NCI-H1694 treated with DMSO at 0.1 percent for 48 hours (cell line): Measurements from ENCODE around the gene TRPM8.

ENCODE experiments used
- DNase-seq: peaks from one replicate; lab custom pipeline; 2025; lab: John Stamatoyannopoulos, UW

TRPM8 gene

DNA sequence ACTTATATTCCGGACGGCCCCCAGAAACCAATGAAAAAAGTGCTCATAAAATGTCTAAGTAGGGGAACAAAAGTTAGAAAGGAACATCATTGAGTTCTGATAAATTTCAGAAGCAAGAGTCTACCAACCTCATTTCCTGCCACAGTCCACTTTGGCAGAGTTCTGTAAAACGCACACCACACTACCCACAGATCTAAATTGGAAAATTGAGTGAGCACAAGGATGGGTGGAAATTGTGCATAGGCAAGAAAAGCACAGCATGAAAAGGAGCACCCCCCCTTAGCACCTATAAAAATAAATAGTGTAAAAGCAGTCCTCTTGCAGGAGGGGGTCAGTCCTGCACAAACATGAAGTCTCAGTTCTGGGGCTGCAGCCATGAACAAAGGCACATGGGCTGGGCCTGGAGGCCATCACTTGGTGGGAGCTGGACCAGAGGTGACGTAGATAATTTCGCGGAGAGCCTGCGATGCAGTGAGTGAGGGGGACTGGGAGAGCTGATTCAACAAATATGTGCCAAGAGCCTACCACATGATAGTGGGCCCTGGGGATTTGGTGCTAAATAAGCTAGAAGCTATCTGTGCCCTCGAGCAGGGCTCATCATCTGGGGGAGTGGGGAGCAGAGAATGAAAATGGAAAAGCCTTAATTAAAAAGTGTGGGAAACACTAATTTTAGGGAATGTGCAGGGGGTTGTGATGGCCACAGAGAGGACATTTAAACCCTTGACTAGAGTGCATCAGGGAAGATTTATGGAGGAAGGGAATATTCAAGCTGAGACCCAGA lies 84.4 kb downstream of the TRPM8 start:
- no peak for DNase-seq

DNA sequence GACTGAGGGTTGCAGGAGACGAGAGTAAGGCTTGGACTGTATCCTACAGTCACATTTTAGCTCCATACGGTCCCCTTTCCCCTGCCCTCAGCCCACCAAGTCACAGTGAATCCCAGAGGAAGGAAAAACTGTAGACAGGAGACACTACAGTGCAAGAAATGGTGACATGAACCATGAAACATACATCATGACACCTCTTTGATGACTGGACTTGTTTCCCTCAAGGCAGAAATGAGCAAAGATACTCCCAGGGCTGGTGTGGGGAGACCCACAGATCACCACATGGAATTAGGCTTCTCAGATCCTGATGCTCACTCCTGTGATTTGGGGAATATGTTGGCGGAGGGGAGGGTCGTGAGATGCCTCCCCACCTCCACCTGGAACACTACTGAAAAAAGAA lies 85.1 kb downstream of the TRPM8 start:
- DNase-seq, result no peak

DNA sequence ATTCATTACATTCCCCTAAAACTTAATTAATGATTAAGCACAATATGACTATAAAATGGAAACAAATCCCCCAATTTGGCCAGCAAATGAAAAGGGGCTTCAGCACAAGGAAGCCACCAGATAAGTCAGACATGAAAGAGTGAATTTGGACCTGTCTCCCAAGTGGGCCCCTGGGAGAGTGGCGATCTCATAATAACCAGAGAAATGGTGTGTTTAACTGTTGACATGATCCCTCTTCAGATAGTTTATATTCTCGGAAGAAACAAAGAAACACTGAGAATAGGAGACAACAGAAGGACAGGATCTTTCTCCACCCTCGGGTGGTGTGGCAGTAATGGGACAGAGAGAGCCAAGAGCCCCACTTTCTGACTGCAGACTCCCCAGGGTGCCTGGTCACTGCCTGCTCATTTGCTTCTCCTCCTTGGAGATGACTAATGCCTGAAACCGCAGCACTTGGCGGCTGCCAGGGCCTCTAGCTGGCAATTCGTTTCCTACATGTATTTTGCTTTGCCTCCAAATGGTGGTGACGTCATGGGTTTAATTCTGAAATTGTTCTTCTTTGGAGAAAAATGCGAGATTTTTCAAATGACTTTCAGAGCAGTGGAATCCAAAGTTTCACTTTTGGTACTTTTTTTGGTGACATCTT lies 86.9 kb downstream of the TRPM8 start:
- DNase-seq, result no peak

DNA sequence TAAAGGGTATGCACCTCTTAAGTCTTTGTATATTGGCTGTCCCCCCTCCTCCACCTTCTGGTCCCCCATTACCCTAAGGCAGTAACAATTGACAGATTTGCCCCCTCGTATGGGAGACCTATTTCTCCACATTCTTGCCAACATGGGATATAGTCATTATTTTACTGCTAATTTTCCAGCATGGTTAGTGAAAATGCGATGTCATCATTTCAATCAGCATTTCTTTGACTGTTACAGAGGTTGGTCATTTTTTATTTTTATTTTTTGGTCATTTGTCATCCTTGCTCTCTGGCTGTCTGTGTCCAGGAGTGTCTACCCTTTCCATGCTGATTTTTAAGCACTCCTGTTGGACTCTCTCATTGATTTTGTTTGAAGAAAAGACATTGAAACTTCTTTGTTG lies 88.0 kb downstream of the TRPM8 start:
- DNase-seq, result no peak

DNA sequence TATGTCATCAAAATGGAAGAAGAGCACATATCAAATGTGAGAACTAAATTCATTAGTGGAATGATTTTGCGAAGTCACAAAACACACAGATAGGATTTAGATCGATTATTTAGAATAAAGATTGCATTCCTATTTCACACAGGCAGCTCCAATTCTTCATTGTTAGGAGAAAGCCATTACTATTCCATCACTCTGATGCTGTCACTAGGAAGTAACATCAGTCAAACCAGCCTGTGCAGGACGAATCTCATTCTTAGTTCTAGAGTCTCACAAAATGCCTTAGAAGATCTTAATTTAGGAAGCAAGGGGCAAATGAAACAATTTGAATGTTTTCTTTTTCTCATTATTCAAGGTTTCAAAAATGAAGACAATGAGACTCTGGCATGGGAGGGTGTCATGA lies 89.3 kb downstream of the TRPM8 start:
- no peak for DNase-seq

DNA sequence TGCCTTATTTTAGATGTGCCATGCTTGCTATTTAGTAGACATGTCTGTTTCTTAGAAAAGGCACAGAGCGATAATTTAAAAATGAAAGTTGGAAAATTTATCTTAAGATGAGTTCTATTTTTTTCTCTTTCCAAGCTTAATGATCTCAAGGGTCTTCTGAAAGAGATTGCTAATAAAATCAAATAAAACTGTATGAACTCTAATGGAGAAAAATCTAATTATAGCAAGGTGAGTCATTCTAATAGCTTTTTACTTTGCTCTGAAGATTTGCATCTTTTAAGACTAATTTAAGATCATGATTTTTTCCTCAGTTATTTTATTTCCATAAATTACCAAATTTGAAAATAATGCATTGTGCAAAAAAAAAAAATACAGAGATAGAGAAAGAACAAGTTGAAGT lies 97.3 kb downstream of the TRPM8 start:
- no peak for DNase-seq

DNA sequence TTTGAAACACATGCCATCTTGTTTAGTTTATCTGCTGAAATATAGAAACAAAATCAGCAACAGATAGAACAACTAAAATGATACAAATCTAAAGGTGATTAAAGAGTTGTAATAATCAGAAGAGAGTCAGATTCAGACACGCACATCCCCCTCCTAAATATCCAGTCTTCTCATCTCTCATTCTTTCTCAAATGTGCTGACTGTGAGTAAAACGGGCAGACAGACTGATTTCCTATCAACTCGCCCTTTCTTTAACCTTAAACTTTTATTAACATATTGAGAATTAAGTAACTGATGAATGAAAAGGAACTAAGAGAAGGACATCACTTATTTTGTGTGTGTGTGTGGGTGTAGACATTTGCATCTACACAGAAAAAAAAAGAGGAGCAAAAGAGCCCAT lies 98.7 kb downstream of the TRPM8 start:
- no peak for DNase-seq

DNA sequence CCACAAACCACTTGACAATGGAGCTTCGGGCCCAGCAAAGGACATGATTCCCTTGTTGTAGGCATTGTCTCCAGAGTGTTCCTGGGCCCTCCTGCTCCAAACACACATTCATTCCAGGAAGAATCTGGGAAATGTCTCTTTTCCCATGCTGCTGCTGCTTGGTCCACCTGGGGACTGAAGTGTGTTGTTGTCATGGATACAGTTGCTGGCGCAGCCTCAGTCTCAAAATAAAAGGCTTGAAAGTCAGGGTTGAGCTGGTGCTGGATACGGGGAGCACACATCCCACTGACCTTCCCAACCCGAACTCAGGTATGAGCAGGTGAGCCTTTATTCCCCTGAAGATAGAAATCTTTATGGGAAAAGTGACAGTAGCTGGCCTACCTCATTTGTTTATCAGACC lies 102.7 kb downstream of the TRPM8 start:
- no peak for DNase-seq

DNA sequence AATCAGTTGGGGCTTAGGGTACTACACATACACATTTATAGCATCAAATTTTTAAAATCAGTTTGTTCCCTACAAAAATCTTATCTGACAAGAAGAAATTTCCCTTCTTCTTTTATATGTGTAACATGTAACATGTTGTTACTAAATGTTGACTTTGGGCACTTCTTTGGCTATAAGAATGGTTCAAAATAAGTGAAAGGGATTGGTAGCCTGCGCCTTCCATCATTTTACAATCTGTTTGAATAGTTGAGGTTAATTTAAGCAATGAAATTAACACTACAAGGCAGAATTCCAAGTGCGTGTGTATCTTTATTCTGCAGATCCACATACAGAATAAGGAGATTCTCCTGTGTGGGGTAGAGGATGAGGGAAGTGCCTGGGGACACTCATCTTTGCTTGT lies 103.2 kb downstream of the TRPM8 start:
- DNase-seq, result no peak

DNA sequence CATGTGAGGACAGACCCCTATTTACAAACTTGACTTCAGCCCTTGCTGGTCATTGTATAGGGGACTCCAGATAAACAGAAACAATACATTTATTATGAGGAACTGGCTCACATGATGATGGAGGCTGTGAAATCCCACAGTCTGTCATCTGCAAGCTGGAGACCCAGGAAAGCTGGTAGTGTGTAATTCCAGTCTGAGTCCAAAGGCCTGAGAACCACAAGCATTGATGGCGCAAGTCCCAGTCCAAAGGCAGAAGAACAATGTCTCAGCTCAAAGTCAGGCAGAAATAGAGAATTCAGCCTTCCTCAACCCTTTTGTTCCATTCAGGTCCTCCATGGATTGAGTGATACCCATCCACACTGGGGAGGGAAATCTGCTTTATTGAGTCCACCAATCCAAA lies 105.3 kb downstream of the TRPM8 start:
- no peak for DNase-seq

DNA sequence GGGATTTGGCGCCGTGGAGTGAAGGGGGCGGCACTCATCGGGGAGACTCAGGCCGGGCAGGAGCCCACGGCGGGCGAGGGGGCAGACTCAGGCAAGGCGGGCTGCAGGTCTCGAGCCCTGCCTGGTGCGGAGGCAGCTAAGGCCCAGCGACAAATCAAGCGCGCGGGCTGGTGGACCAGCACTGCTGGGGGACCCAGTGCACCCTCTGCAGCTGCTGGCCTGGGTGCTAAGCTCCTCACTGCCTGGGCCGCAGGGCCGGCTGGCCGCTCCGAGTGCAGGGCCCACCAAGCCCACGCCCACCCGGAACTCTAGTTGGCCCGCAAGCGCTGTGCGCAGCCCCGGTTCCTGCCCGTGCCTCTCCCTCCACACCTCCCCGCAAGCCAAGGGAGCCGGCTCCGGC lies 107.1 kb downstream of the TRPM8 start:
- no peak for DNase-seq

DNA sequence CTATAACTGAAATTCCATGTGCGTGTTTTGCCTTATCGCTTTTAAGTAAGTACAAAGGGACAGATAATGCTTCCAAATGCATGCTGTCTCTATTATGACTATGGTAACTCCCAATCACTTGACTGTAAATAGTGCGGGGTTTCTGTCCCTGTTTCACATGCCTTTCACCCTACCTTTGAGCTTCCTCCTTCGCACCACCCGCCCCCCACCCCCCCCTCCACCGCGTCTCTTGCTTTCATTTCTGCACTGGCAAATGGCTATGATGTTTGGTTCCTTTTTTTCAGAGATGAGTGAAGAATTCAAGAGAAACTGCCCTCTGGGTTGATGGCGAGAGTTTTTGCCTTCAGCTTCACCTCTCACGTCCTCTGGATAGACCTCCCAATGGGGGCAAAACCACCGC lies 108.3 kb downstream of the TRPM8 start:
- no peak for DNase-seq

DNA sequence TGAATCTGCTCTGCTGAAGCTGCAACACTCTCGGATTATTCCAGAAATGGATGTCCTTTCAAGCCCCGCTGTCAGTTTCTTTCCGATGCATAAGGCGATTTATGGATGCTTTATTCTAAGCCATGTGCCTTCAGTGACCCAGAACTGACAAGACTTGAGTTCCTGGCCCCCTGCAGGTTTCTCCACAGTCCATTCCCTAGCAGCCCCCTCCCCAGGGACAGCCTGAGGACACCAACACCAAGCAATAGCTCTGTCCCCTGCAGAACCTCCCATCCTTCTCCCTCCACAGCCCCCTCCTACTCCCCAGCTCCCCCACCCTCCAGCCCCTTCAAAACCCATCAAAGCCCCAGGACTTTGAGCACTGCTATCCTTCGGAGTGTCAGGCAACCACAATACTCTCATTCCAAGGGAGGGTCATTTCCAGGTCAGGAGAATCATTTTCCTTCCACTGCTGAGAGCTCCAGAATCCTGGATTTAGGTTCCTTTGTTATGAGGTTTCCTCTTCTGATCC lies 108.8 kb downstream of the TRPM8 start:
- DNase-seq, result no peak

DNA sequence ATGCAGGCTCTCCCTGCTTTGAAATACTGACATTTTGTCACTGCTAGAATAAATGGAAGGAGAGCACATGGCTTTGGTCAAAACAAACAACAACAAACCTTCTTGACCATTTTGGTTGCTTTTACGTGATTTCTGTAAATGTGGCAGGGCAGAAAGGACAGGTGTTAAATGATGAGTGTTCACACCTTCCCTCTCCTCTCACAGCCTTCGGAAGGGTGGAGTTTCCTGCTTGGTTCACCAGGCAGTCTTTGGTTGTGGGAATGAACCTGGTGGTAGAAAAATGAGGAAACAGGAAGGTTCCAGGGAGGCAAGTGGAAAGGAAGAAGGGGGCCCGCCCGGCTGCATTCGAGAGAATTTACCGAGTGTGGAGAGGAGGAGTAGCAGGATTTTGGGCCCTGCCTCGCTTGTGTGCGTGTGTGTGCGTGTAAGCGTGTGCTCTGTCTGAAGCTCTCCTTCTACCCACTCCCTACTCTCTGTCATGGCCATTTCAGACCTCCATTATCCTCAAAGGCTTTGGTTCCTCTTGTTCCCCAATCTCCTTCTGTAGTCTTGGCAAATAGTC lies 109.6 kb downstream of the TRPM8 start:
- no peak for DNase-seq

DNA sequence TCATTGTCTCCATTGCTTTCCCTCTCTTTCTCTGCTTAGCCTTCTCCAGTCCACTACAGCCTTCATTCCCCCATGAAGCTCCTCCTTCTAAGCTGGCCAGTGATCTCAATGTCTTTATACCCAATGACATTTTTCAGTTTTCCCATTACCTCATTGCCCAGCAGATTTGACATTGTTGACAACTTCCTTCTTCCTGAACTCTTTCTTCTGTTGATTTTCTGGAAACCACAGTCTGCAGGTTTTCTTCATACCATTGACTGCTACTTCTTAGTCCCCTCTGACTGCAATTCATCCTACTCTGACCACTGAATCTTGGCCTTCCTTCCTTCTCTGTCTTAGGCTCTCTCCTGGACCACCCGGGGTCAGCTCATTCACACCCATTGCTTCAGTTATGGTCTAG lies 110.5 kb downstream of the TRPM8 start:
- DNase-seq, result no peak

DNA sequence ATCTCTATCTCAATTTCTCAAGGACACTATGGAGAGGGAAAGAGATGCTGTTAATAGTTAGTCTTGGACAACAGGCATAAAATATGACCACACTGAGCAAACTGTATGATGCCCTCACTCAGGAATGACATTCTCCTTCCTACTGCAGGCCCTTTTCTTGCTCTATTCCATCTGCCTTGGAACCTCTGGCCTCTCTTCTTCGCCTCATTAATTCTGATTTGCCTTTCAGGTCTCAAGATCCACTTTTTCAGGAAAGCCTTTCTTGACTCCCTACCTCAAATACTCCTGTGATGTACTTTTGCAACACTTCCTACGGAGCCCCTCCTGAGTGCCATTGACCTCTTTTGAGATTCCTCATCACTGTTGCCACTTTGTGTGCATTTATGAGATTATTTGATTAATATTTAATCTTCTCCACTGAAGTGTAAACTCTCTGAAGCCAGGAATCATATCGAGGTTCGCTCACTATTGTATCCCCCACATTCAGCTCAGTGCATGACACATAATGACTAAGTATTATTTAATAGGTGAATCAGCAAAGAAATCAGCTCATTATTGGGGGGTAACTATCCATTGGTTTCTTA lies 112.1 kb downstream of the TRPM8 start:
- DNase-seq, result no peak

DNA sequence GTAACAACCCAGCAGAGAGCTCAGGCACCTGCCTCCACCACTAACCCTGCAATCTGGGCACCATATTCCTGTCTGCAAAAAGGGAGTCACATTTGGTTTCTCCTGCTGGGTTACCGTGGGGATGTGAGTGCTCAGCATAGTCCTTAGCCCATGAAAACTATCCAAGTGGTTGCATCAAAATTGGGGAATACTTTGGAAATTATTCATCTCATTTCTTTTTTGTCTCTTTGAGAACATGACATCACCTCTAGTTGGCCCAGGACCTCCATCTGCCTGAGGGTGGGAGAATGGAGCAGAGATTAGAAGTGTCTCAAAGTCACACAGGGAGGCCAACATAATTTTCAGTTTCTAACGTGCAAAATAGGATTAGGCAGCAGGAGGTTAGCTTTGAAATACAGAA lies 114.0 kb downstream of the TRPM8 start:
- no peak for DNase-seq

DNA sequence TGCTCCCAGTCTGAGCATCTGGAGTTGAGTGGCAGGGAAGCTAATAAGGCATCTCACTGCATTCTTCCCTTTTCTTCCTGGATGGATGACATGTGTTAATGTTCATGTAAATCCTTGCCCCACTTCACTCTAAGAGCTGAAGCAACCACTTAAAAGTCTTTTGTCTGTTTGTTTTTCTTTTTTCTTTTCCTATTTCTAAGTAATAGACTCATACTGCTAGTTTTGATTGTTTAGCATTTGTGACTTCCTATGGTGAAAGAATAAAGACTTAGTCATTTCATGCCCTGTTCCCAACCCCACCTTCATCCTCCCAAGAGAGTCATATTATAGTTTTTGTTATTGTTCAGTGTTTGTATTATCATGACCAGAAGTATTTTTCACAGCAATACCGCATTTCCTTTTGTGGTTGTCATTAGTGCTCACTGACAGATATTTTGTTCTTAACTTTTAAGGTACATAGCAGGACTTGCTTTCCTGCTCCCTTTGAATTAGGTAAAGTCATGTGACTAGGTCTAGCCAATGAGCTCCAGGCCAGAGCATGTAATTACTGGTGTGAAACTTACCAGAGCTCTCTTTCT lies 115.2 kb downstream of the TRPM8 start:
- no peak for DNase-seq

DNA sequence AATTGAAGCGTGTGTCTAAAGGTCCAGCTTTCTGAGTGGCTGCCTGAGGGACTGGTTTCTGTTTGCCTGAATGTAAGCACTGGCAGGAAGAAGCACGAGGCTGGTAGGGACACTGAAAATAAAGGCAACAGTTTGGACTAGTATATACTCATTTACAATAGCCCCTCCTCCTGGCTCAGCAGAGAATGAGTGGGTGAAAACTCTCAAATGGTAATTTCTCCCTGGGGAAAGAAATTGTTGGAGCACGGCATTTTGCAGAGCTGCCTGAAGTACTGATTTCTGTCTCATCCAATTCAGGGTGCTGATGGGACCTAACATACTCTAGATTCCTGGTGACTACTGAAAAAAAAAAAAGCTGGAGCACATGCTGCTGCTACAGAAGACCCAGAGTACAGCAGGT lies 116.0 kb downstream of the TRPM8 start:
- DNase-seq, result no peak

DNA sequence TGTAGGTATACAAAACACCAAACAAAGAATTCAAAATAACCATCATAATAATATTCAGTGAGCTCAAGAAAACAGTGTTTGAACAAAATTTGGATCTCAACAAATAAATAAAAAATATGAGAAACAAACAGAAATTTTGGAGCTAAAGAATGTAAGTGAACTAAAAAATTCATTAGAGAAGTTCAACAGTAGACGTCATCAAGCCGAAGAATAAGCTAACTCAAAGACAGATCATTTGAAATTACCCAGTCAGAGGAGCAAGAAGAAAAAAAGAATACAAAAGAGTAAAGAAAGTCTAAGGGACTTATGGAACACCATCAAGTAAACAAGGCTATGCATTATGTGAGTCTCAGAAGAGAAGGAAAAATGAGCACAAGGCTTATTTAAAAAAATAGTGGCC lies 116.7 kb downstream of the TRPM8 start:
- no peak for DNase-seq

DNA sequence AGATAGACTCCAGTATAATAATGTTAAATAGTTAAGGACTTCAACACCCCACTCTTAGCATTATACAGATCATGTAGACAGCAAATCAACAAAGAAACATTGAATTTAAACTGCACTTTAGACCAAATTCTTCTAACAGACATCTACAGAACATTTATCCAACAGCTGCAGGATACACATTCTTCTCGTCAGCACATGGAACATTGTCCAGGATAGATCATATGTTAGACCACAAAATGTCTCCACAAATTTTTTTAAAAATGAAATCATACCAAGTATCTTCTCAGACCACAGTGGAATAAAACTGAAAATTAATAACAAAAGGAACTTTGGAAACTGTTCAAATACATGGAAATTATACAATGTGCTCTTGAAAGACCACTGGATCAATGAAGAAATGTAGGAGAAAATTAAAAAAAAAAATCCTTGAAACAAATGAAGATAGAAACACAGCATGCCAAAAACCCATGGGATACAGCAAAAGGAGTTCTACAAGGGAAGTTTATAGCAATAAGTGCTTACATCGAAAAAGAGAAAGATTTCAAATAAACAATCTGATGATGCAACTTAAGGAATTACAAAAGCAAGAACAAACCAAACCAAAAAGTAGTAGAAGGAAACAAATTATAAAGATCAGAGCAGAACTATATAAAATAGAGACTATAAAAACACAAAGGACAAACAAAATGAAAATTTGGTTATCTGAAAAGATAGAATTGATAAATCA lies 121.1 kb downstream of the TRPM8 start:
- no peak for DNase-seq

DNA sequence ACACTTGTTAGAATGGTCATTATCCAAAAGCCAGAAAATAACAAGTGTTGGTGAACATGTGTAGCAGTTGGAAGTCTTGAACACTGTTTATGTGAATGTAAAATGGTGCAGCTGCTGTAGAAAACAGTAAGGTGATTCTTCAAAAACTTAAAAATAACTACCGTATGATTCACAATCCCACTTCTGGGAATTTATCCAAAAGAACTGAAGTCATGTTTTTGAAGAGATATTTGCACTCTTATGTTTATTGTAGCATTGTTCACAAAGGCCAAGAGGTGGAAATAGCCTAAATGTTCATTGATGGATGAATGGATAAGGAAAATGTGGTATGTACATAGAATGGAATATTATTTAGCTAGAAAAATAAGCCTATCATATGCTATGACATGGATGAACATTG lies 127.0 kb downstream of the TRPM8 start:
- DNase-seq, result no peak
